H9 (cell line): ENCODE results near the gene CALN1. TPM values are rescaled to one million over a fixed set of nuclear protein-coding genes. Genes with fewer than 3 reads are reported as not detected.

Experiments
- DNase-seq: peaks from one replicate; pipeline ENCODE4 v3.0.0-alpha.2; 2017
- H2AFZ ChIP-seq: one replicate; pipeline ENCODE4 v1.6.1; 2013; ENCODE audit warnings: mild to moderate bottlenecking, low read length, control low read depth, moderate library complexity
- H2AK5ac ChIP-seq: 2 replicates; pipeline ENCODE4 v1.6.1; 2013; ENCODE audit warnings: low read length, control low read depth, mixed read lengths; ENCODE audit not compliant: insufficient read length
- H2BK120ac ChIP-seq: one replicate; pipeline ENCODE4 v1.6.1; 2013; ENCODE audit warnings: low read depth, mild to moderate bottlenecking, low read length, control low read depth, inconsistent platforms; ENCODE audit not compliant: poor library complexity, severe bottlenecking
- H2BK12ac ChIP-seq: 2 replicates; pipeline ENCODE4 v1.6.1; 2013; ENCODE audit warnings: low read length, control low read depth, mixed read lengths, low read depth; ENCODE audit not compliant: insufficient read length
- H2BK15ac ChIP-seq: 2 replicates; pipeline ENCODE4 v1.6.1; 2013; ENCODE audit warnings: low read depth, low read length, control low read depth
- H2BK20ac ChIP-seq: one replicate; pipeline ENCODE4 v1.6.1; 2013; ENCODE audit warnings: low read depth, mild to moderate bottlenecking, low read length, control low read depth, inconsistent platforms; ENCODE audit not compliant: poor library complexity, severe bottlenecking
- H2BK5ac ChIP-seq: 2 replicates; pipeline ENCODE4 v1.6.1; 2013; ENCODE audit warnings: low read length, control low read depth, mixed read lengths; ENCODE audit not compliant: insufficient read length
- H3K14ac ChIP-seq: 2 replicates; pipeline ENCODE4 v1.6.1; 2013; ENCODE audit warnings: low read length, control low read depth; ENCODE audit not compliant: insufficient read depth
- H3K18ac ChIP-seq: 2 replicates; pipeline ENCODE4 v1.6.1; 2013; ENCODE audit warnings: low read depth, mild to moderate bottlenecking, mixed read lengths, low read length, control low read depth; ENCODE audit not compliant: insufficient read length
- H3K23ac ChIP-seq: 2 replicates; pipeline ENCODE4 v1.6.1; 2013; ENCODE audit warnings: low read length, control low read depth, mixed read lengths, low read depth; ENCODE audit not compliant: insufficient read length
- H3K23me2 ChIP-seq: 2 replicates; pipeline ENCODE4 v1.6.1; 2013; ENCODE audit warnings: low read depth, mild to moderate bottlenecking, mixed read lengths, low read length, control low read depth; ENCODE audit not compliant: insufficient read length, poor library complexity, severe bottlenecking
- H3K27ac ChIP-seq: 2 replicates; pipeline ENCODE4 v1.5.1; 2013; ENCODE audit warnings: low read length, control low read depth, mixed read lengths, low read depth; ENCODE audit not compliant: insufficient read length
- H3K27me3 ChIP-seq: 2 replicates; pipeline ENCODE4 v1.6.1; 2013; ENCODE audit warnings: low read length, control low read depth, inconsistent platforms; ENCODE audit not compliant: insufficient read depth
- H3K4ac ChIP-seq: 2 replicates; pipeline ENCODE4 v1.6.1; 2013; ENCODE audit warnings: low read depth, mild to moderate bottlenecking, control low read depth, inconsistent platforms, low read length, moderate library complexity
- H3K4me1 ChIP-seq: 2 replicates; pipeline ENCODE4 v1.6.1; 2013; ENCODE audit warnings: low read length, control low read depth, inconsistent platforms; ENCODE audit not compliant: insufficient read depth
- H3K4me2 ChIP-seq: 2 replicates; pipeline ENCODE4 v1.6.1; 2013; ENCODE audit warnings: low read length, control low read depth, mixed read lengths; ENCODE audit not compliant: insufficient read length, insufficient read depth
- H3K56ac ChIP-seq: 2 replicates; pipeline ENCODE4 v1.6.1; 2013; ENCODE audit warnings: low read depth, mild to moderate bottlenecking, mixed read lengths, low read length, control low read depth; ENCODE audit not compliant: insufficient read length
- H3K79me1 ChIP-seq: 2 replicates; pipeline ENCODE4 v1.6.1; 2013; ENCODE audit warnings: low read depth, mild to moderate bottlenecking, moderate library complexity, low read length, control low read depth, inconsistent platforms; ENCODE audit not compliant: insufficient read depth, poor library complexity, severe bottlenecking
- H3K79me2 ChIP-seq: 2 replicates; pipeline ENCODE4 v1.6.1; 2013; ENCODE audit warnings: low read length, control low read depth, inconsistent platforms; ENCODE audit not compliant: insufficient read depth
- H3K9ac ChIP-seq: 2 replicates; pipeline ENCODE4 v1.6.1; 2013; ENCODE audit warnings: low read length, control low read depth, mixed read lengths; ENCODE audit not compliant: insufficient read length; ENCODE audit errors: extremely low read depth
- H3K9me3 ChIP-seq: one replicate; pipeline ENCODE4 v1.6.1; 2013; ENCODE audit warnings: low read depth, low read length, inconsistent platforms; ENCODE audit not compliant: control insufficient read depth
- H3T11ph ChIP-seq: one replicate; pipeline ENCODE4 v1.6.1; 2013; ENCODE audit warnings: mild to moderate bottlenecking, low read length, control low read depth, inconsistent platforms
- H4K20me1 ChIP-seq: one replicate; pipeline ENCODE4 v1.6.1; 2013; ENCODE audit not compliant: control insufficient read depth, insufficient read length, insufficient read depth
- H4K5ac ChIP-seq: 2 replicates; pipeline ENCODE4 v1.6.1; 2013; ENCODE audit warnings: low read depth, mild to moderate bottlenecking, mixed read lengths, low read length, control low read depth; ENCODE audit not compliant: insufficient read length
- H4K8ac ChIP-seq: replicated peaks from 2 replicates; pipeline ENCODE4 v1.6.1; 2013; ENCODE audit warnings: low read length, control low read depth, mixed read lengths, low read depth; ENCODE audit not compliant: insufficient read length
- H4K91ac ChIP-seq: 2 replicates; pipeline ENCODE4 v1.6.1; 2013; ENCODE audit warnings: low read depth, mild to moderate bottlenecking, moderate library complexity, mixed read lengths, low read length, control low read depth; ENCODE audit not compliant: insufficient read length
- H3K27ac Mint-ChIP-seq, 3 experiments: 2 replicates in 2 of 3; 3 replicates in 1 of 3; pipeline ENCODE4 v1.8.0; 2020 to 2021; ENCODE audit warnings: mixed read lengths in 3 of 3, mild to moderate bottlenecking in 1 of 3, moderate library complexity in 1 of 3
- H3K27me3 Mint-ChIP-seq: 2 replicates; pipeline ENCODE4 v1.8.0; 2021; ENCODE audit warnings: low read depth, mild to moderate bottlenecking, moderate library complexity, mixed read lengths
- H3K36me3 Mint-ChIP-seq, 3 experiments: 2 replicates in 2 of 3; 3 replicates in 1 of 3; pipeline ENCODE4 v1.8.0; 2020 to 2021; ENCODE audit warnings: low read depth in 3 of 3, mixed read lengths in 3 of 3; ENCODE audit not compliant: insufficient read depth in 1 of 3
- H3K4me1 Mint-ChIP-seq, 2 experiments: 2 replicates each; pipeline ENCODE4 v1.8.0; 2020; ENCODE audit warnings: mixed read lengths in 2 of 2
- H3K4me3 Mint-ChIP-seq, 2 experiments: 2 replicates in 1 of 2; 3 replicates in 1 of 2; pipeline ENCODE4 v1.8.0; 2020 to 2021; ENCODE audit warnings: mild to moderate bottlenecking in 2 of 2, mixed read lengths in 2 of 2, moderate library complexity in 1 of 2
- H3K9me3 Mint-ChIP-seq, 2 experiments: 2 replicates in 1 of 2; 3 replicates in 1 of 2; pipeline ENCODE4 v1.8.0; 2020; ENCODE audit warnings: mild to moderate bottlenecking in 2 of 2, mixed read lengths in 2 of 2, moderate library complexity in 1 of 2
- CTCF ChIP-seq: fragments of 200-600 bp; sonication (generic); conservative IDR thresholded peaks from 3 replicates; pipeline ENCODE4 v1.8.0; 2021; ENCODE audit warnings: antibody characterized with exemption, mild to moderate bottlenecking
- WGBS: extraction: QIAGEN DNeasy Blood & Tissue Kit; methylation state at CpG from one replicate; pipeline ENCODE4 v1.1.7; 2013; ENCODE audit warnings: missing lambda C conversion rate, low lambda C conversion rate, mixed read lengths; ENCODE audit not compliant: insufficient read length; ENCODE audit errors: extremely low coverage; 5-methylcytosine and 5-hydroxymethylcytosine counted together
- total RNA-seq: library from RNA; stranded (reverse); gene quantifications from 2 replicates; pipeline ENCODE4 v1.2.1, GENCODE V29; 2021

Gene CALN1
- total RNA-seq, 1 experiment from 2014 or later = 2.8 TPM

GRCh38 chr7:72190919-72191318, 221.2 kb downstream of the CALN1 start:
- no peak overlapping the region for H2AFZ ChIP-seq
- H3K79me2 ChIP-seq = no peaks in the 10 kb centered on the region
- no peak overlapping the region for H2BK15ac ChIP-seq
- no CpG with 5 or more reads among the region's 10 CpGs for WGBS
- H3K9ac ChIP-seq = no peak overlapping the region
- no peak overlapping the region for H3T11ph ChIP-seq
- no peak overlapping the region for H2BK5ac ChIP-seq
- H3K18ac ChIP-seq = no peak overlapping the region
- no peaks in the 10 kb centered on the region for H3K27me3 ChIP-seq
- no peak overlapping the region for H3K4ac ChIP-seq
- H4K20me1 ChIP-seq = no peaks in the 10 kb centered on the region
- no peak overlapping the region for H2BK120ac ChIP-seq
- no peak overlapping the region for H4K91ac ChIP-seq
- no peak for TF ChIP-seq CTCF
- Mint-ChIP-seq H3K4me3 (no peak overlapping the region), H3K9me3 (no peaks in the 10 kb centered on the region), H3K27me3 (no peaks in the 10 kb centered on the region; the same call in 1 of the 2 replicates), H3K36me3 (no peaks in the 10 kb centered on the region), H3K4me1 (peaks cover 0 to 6% of the 10 kb centered on the region in 2 experiments; a peak in 1 of 4 replicates), H3K27ac (peak overlapping the region in 1 of 3 experiments; percentile 58; a peak in 2 of 7 replicates)
- no peak overlapping the region for H4K8ac ChIP-seq
- no peaks in the 10 kb centered on the region for H3K4me1 ChIP-seq
- no peak overlapping the region for H2AK5ac ChIP-seq
- H3K56ac ChIP-seq = no peak overlapping the region
- H3K79me1 ChIP-seq = no peaks in the 10 kb centered on the region
- no peak overlapping the region for H4K5ac ChIP-seq
- no peak overlapping the region for H3K4me2 ChIP-seq
- no peak overlapping the region for H3K14ac ChIP-seq
- DNase-seq = no peak
- H3K27ac ChIP-seq = no peak overlapping the region
- no peak overlapping the region for H2BK20ac ChIP-seq
- H3K23me2 ChIP-seq = no peaks in the 10 kb centered on the region
- H3K9me3 ChIP-seq = no peaks in the 10 kb centered on the region
- no peak overlapping the region for H3K23ac ChIP-seq
- no peak overlapping the region for H2BK12ac ChIP-seq
